Measurements from ENCODE around the gene RAB6B. TPM values are rescaled to one million over a fixed set of nuclear protein-coding genes. Genes with fewer than 3 reads are reported as not detected.

The RAB6B gene
- total RNA-seq, 3 donors from 2014 or later = 1.8 to 3.9 (median 3.4) TPM

- H3K4me1 ChIP-seq = no peaks in the 10 kb centered on the region
- no peaks in the 10 kb centered on the region for H3K27me3 ChIP-seq
- H3K27ac ChIP-seq = no peak overlapping the region
- no peak overlapping the region for H3K4me3 ChIP-seq
- DNase-seq (ENCODE audit: low spot score in 2 of 2) = no peak
- TF ChIP-seq CTCF (IDR thresholded peaks at IDR 0.05) (no peak), POLR2AphosphoS5 (IDR thresholded peaks at IDR 0.05) (no peak), POLR2A (IDR thresholded peaks at IDR 0.05) (no peak)
- H3K9me3 ChIP-seq = peaks cover 0 to 6% of the 10 kb centered on the region in 2 donors
- H3K36me3 ChIP-seq = no peaks in the 10 kb centered on the region
- intact Hi-C loops (cut with DNase I; ENCODE audit: low total_unique reads) = no loop called here
Observed at GRCh38 chr3:133797396-133798105, 98.1 kb downstream of the RAB6B start.

GRCh38 chr3:133792171-133792763, 103.4 kb downstream of the RAB6B start:
- H3K27ac ChIP-seq = no peak overlapping the region
- no peaks in the 10 kb centered on the region for H3K36me3 ChIP-seq
- no peak overlapping the region for H3K4me3 ChIP-seq
- H3K27me3 ChIP-seq = no peaks in the 10 kb centered on the region
- H3K9me3 ChIP-seq = peaks cover 0 to 17% of the 10 kb centered on the region in 2 donors
- DNase-seq (ENCODE audit: low spot score in 2 of 2) = no peak
- TF ChIP-seq POLR2AphosphoS5 (IDR thresholded peaks at IDR 0.05) (no peak), POLR2A (IDR thresholded peaks at IDR 0.05) (no peak), CTCF (IDR thresholded peaks at IDR 0.05) (no peak)
- H3K4me1 ChIP-seq = no peaks in the 10 kb centered on the region
- intact Hi-C loops (cut with DNase I; ENCODE audit: low total_unique reads) = no loop called here

- H3K27ac ChIP-seq = no peak overlapping the region
- no peaks in the 10 kb centered on the region for H3K36me3 ChIP-seq
- no peak for DNase-seq (ENCODE audit: low spot score in 2 of 2)
- no peak for TF ChIP-seq CTCF (IDR thresholded peaks at IDR 0.05)
- TF ChIP-seq POLR2A (IDR thresholded peaks at IDR 0.05) = no peak
- no peak for TF ChIP-seq POLR2AphosphoS5 (IDR thresholded peaks at IDR 0.05)
- intact Hi-C loops (cut with DNase I; ENCODE audit: low total_unique reads) = no loop called here
- no peaks in the 10 kb centered on the region for H3K4me1 ChIP-seq
- peaks cover 0 to 14% of the 10 kb centered on the region in 2 donors for H3K9me3 ChIP-seq
- no peak overlapping the region for H3K4me3 ChIP-seq
- no peaks in the 10 kb centered on the region for H3K27me3 ChIP-seq
Observed at GRCh38 chr3:133788024-133788423, 107.7 kb downstream of the RAB6B start.

GRCh38 chr3:133783762-133784161, 111.9 kb downstream of the RAB6B start:
- H3K27ac ChIP-seq = no peak overlapping the region
- intact Hi-C loops (cut with DNase I; ENCODE audit: low total_unique reads) = no loop called here
- TF ChIP-seq POLR2A (IDR thresholded peaks at IDR 0.05) = no peak
- TF ChIP-seq CTCF (IDR thresholded peaks at IDR 0.05) = no peak
- no peak for TF ChIP-seq POLR2AphosphoS5 (IDR thresholded peaks at IDR 0.05)
- DNase-seq (ENCODE audit: low spot score in 2 of 2) = no peak
- no peaks in the 10 kb centered on the region for H3K4me1 ChIP-seq
- H3K9me3 ChIP-seq = no peaks in the 10 kb centered on the region
- no peak overlapping the region for H3K4me3 ChIP-seq
- H3K36me3 ChIP-seq = no peaks in the 10 kb centered on the region
- no peaks in the 10 kb centered on the region for H3K27me3 ChIP-seq

GRCh38 chr3:133782454-133782853, 113.2 kb downstream of the RAB6B start:
- TF ChIP-seq CTCF (IDR thresholded peaks at IDR 0.05) = no peak
- no peak for TF ChIP-seq POLR2A (IDR thresholded peaks at IDR 0.05)
- TF ChIP-seq POLR2AphosphoS5 (IDR thresholded peaks at IDR 0.05) = no peak
- no peak overlapping the region for H3K27ac ChIP-seq
- no peaks in the 10 kb centered on the region for H3K36me3 ChIP-seq
- no peaks in the 10 kb centered on the region for H3K9me3 ChIP-seq
- no peak overlapping the region for H3K4me3 ChIP-seq
- no peak for DNase-seq (ENCODE audit: low spot score in 2 of 2)
- H3K4me1 ChIP-seq = no peaks in the 10 kb centered on the region
- no peaks in the 10 kb centered on the region for H3K27me3 ChIP-seq
- intact Hi-C loops (cut with DNase I; ENCODE audit: low total_unique reads) = no loop called here

All from breast epithelium (tissue), 4 donors.